ENCODE results near the gene SIVA1. TPM values are rescaled to one million over a fixed set of nuclear protein-coding genes. Genes with fewer than 3 reads are reported as not detected.

The SIVA1 gene
- total RNA-seq, 4 donors from 2014 or later, result 189 to 397 (median 203) TPM

DNA sequence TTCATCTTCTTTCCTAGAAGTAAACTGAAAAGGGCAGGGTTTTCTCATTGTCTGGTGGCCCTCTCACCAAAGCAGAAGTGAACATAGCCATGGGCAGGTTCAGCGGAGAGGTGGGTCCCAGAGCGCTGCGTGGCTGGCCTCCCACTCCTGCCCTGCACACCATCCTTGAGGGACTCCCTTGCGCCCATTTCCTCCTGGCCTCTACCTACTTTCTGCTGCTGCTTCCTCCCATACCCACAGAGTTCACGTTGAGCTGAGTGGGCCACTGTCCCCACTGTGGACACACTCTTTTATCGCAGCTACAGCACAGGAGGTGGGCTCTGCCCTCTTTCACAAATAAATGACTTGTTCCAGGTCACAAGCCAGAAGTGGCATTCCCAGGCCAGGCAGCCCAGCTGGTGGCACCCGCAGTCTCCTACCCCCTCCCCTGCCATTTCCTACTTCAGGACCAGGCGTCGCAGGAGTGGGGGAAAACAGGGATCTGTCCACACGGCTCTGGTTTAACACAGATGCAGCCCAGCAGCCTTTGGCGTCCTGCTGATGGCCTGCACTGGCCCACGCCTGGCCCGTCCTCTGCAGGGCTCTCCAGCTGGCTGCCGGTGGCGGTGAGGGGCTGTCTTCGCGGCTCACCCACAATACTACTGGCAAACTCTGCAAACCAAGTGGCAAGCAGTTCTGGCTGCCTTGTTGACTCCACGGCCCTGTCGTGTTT lies 4.9 kb downstream of the SIVA1 start:
- peaks cover 10 to 16% (median 12%) of the 10 kb centered on the region in 4 donors for H3K4me1 ChIP-seq
- H3K4me3 ChIP-seq, result no peak overlapping the region
- H3K36me3 ChIP-seq, result peaks cover 0 to 8% (median 4%) of the 10 kb centered on the region in 4 donors
- intact Hi-C loops (cut with DNase I; ENCODE audit: low total_unique reads) (no loop called here), in situ Hi-C loops (cut with MboI; ENCODE audit: low pct_ligation_motif_present in 1 of 4, low pct_unique_long_range_greater_than_20kb in 1 of 4, low sequenced_read_pairs in 3 of 4) (no loop called here)
- no peaks in the 10 kb centered on the region for H3K9me3 ChIP-seq
- H3K27me3 ChIP-seq, result no peaks in the 10 kb centered on the region
- no peak for DNase-seq
- no peak for TF ChIP-seq EP300 (IDR thresholded peaks at IDR 0.05; ENCODE audit: low read depth)
- 80 to 94% methylated on average over 2 to 19 of the region's 19 CpGs for WGBS, 2 donors (ENCODE audit: low coverage in 1 of 2)
- no peak overlapping the region for H3K27ac ChIP-seq

DNA sequence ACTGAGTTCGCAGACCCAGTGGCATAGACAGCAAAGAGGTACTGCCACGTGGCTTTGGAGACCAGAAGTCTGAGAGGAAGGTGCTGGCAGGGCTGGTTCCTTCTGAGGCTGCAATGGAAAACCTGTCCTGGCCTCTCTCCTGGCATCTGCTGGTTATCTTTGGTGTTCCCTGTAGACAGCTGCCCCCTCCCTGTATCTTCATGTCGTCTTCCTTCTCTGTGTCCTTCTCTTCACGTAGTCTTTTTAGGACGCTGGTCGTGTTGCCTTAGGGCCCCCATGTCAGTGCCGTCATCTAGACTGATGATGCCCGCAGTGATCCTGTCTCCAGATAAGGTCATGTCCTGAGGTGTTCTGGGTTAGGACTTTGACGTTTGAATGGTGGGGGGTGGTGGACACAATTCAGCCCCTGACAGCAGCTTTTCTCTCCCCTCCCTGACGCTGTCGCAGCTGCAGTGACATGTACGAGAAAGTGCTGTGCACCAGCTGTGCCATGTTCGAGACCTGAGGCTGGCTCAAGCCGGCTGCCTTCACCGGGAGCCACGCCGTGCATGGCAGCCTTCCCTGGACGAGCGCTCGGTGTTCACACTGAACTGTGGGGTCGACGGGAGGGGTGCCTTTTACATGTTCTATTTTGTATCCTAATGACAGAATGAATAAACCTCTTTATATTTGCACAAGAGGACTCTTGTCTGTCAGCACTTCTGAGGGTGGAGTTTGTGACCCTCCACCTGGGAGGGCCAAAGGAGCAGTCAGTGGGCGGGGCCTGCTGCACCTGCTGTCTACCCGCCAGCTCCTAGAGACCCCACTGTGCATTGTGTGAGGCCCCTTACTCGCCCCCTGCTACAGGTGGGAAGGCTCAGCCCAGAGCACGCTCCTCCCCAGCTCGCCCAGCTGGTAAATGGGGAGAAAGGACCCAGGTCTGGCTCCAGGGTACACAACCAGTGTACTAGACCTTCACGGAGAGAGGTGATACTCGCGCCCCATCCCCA lies 6.3 kb downstream of the SIVA1 start:
- peaks cover 0 to 8% (median 4%) of the 10 kb centered on the region in 4 donors for H3K36me3 ChIP-seq
- 89 to 95% methylated on average over 9 to 30 of the region's 30 CpGs for WGBS, 2 donors (ENCODE audit: low coverage in 1 of 2)

DNA sequence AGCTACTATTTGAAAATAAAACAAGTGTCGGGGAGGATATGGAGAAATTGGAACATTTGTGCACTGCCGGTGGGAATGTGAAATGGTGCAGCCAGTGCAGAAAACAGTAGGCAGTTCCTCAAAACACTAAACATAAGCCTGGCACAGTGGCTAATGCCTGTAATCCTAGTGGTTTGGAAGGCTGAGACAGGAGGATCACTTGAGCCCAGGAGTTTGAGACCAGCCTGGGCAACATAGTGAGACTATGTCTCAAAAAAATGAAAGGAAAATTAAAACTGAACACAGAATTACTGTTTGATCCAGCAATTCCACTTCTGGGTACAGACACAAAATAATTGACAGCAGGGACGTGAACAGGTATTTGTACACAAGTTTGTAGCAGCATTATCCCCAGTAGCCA lies 12.6 kb downstream of the SIVA1 start:
- H3K4me3 ChIP-seq, result no peak overlapping the region
- TF ChIP-seq POLR2A (IDR thresholded peaks at IDR 0.05), result no peak
- TF ChIP-seq, protein P1, sequence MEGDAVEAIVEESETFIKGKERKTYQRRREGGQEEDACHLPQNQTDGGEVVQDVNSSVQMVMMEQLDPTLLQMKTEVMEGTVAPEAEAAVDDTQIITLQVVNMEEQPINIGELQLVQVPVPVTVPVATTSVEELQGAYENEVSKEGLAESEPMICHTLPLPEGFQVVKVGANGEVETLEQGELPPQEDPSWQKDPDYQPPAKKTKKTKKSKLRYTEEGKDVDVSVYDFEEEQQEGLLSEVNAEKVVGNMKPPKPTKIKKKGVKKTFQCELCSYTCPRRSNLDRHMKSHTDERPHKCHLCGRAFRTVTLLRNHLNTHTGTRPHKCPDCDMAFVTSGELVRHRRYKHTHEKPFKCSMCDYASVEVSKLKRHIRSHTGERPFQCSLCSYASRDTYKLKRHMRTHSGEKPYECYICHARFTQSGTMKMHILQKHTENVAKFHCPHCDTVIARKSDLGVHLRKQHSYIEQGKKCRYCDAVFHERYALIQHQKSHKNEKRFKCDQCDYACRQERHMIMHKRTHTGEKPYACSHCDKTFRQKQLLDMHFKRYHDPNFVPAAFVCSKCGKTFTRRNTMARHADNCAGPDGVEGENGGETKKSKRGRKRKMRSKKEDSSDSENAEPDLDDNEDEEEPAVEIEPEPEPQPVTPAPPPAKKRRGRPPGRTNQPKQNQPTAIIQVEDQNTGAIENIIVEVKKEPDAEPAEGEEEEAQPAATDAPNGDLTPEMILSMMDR (IDR thresholded peaks at IDR 0.05), result no peak
- no peak for TF ChIP-seq EP300 (IDR thresholded peaks at IDR 0.05; ENCODE audit: low read depth)
- no peak for TF ChIP-seq POLR2AphosphoS5 (IDR thresholded peaks at IDR 0.05)
- in situ Hi-C loops (cut with MboI; ENCODE audit: low pct_ligation_motif_present in 1 of 4, low pct_unique_long_range_greater_than_20kb in 1 of 4, low sequenced_read_pairs in 3 of 4), result loop anchor here (5.0 to 10.0 kb wide), 2 partner anchors 57 to 59 kb away; no protein-coding TSS in a partner anchor
- no peaks in the 10 kb centered on the region for H3K36me3 ChIP-seq
- no peaks in the 10 kb centered on the region for H3K9me3 ChIP-seq
- H3K27ac ChIP-seq, result no peak overlapping the region
- H3K4me1 ChIP-seq, result peaks cover 0 to 10% (median 7%) of the 10 kb centered on the region in 4 donors
- intact Hi-C loops (cut with DNase I; ENCODE audit: low total_unique reads), result loop anchor here (5.0 kb wide), 1 partner anchor 62 kb away; no protein-coding TSS in a partner anchor
- WGBS, 2 donors (ENCODE audit: low coverage in 1 of 2), result 91 to 93% methylated on average over 3 of the region's 3 CpGs
- H3K27me3 ChIP-seq, result no peaks in the 10 kb centered on the region
- DNase-seq, result no peak

More for the DNA sequence above, 6.3 kb downstream of the SIVA1 start:
- H3K27me3 ChIP-seq, result no peaks in the 10 kb centered on the region
- H3K4me1 ChIP-seq, result peaks cover 4 to 9% (median 5%) of the 10 kb centered on the region in 4 donors
- H3K27ac ChIP-seq, result no peak overlapping the region
- intact Hi-C loops (cut with DNase I; ENCODE audit: low total_unique reads) (no loop called here), in situ Hi-C loops (cut with MboI; ENCODE audit: low pct_ligation_motif_present in 1 of 4, low pct_unique_long_range_greater_than_20kb in 1 of 4, low sequenced_read_pairs in 3 of 4) (no loop called here)
- no peak overlapping the region for H3K4me3 ChIP-seq
- TF ChIP-seq POLR2A (IDR thresholded peaks at IDR 0.05) (no peak), POLR2AphosphoS5 (IDR thresholded peaks at IDR 0.05) (no peak), EP300 (IDR thresholded peaks at IDR 0.05; ENCODE audit: low read depth) (no peak)
- TF ChIP-seq, protein P1 (IDR thresholded peaks at IDR 0.05), result no peak
- H3K9me3 ChIP-seq, result no peaks in the 10 kb centered on the region
- DNase-seq, result no peak

DNA sequence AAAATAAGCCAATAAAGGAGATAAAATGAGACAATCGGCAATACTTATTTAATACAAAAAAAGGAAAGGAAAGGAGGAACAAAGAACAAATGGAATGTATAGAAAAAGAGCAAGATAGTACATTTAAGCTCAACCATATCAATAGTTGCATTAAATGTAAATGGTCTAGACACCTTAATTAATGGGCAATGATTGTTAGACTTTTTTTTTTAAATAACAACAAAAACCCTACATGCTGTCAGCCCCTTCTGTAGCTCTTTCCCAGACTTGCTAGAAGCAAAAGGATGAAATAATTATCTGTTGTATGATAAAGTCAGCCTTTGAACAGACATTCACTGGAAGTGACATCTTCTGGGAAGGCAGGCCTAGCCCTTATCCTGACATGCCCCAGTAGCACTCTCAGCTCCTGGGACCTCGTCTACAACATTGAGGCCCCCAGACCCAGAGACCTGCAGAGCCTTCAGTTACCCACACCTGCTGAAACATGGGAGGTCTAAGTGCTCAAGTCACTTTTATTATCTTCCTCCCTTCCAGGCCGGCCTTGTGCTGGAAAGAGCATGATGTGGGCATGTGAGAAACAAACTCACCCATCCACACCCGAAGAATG lies 13.4 kb downstream of the SIVA1 start:
- intact Hi-C loops (cut with DNase I; ENCODE audit: low total_unique reads) (loop anchor here (5.0 kb wide), 1 partner anchor 61 kb away; no protein-coding TSS in a partner anchor), in situ Hi-C loops (cut with MboI; ENCODE audit: low pct_ligation_motif_present in 1 of 4, low pct_unique_long_range_greater_than_20kb in 1 of 4, low sequenced_read_pairs in 3 of 4) (loop anchor here (5.0 to 10.0 kb wide), 2 partner anchors 56 to 58 kb away; no protein-coding TSS in a partner anchor)
- no peak overlapping the region for H3K27ac ChIP-seq
- H3K36me3 ChIP-seq, result no peaks in the 10 kb centered on the region
- no peak overlapping the region for H3K4me3 ChIP-seq
- 92 to 100% methylated on average over 2 to 4 of the region's 4 CpGs for WGBS, 2 donors (ENCODE audit: low coverage in 1 of 2)
- no peak for TF ChIP-seq EP300 (IDR thresholded peaks at IDR 0.05; ENCODE audit: low read depth)
- TF ChIP-seq, protein P1 (IDR thresholded peaks at IDR 0.05), result no peak
- no peak for TF ChIP-seq POLR2A (IDR thresholded peaks at IDR 0.05)
- no peak for TF ChIP-seq POLR2AphosphoS5 (IDR thresholded peaks at IDR 0.05)
- no peak for DNase-seq
- peaks cover 0 to 10% (median 7%) of the 10 kb centered on the region in 4 donors for H3K4me1 ChIP-seq
- no peaks in the 10 kb centered on the region for H3K27me3 ChIP-seq
- no peaks in the 10 kb centered on the region for H3K9me3 ChIP-seq

Data from transverse colon (tissue), 4 donors.